Liver (tissue), 9 donors: ENCODE measurements around the gene ADA. TPM values are rescaled to one million over a fixed set of nuclear protein-coding genes. Genes with fewer than 3 reads are reported as not detected.
A peak's percentile ranks its signal among the peaks of the same experiment; 100 is the strongest.

Source experiments
- DNase-seq: peaks from one replicate; pipeline ENCODE4 v3.0.0-alpha.2; 2017; ENCODE audit warnings: low spot score
- H3K27ac ChIP-seq, 2 donors: one replicate each; pipeline ENCODE4 v1.7.0; 2013; ENCODE audit warnings: inconsistent platforms in 2 of 2, low read length in 2 of 2, control low read depth in 1 of 2, low read depth in 1 of 2, mild to moderate bottlenecking in 1 of 2
- H3K27me3 ChIP-seq, 4 donors: one replicate each; pipeline versions ENCODE4 v1.6.1 to v1.7.0; 2013; ENCODE audit warnings: low read length in 3 of 4, inconsistent platforms in 1 of 4, mild to moderate bottlenecking in 1 of 4, moderate library complexity in 1 of 4; ENCODE audit not compliant: control insufficient read depth in 4 of 4, insufficient read depth in 4 of 4
- H3K36me3 ChIP-seq, 4 donors: one replicate each; pipeline versions ENCODE4 v1.6.1 to v1.7.0; 2013; ENCODE audit warnings: low read length in 3 of 4, mild to moderate bottlenecking in 3 of 4, low read depth in 1 of 4, moderate library complexity in 1 of 4; ENCODE audit not compliant: control insufficient read depth in 4 of 4, insufficient read depth in 3 of 4
- H3K4me1 ChIP-seq, 4 donors: one replicate each; pipeline versions ENCODE4 v1.6.1 to v1.7.0; 2013; ENCODE audit warnings: low read length in 3 of 4, mild to moderate bottlenecking in 3 of 4, moderate library complexity in 1 of 4; ENCODE audit not compliant: control insufficient read depth in 4 of 4, insufficient read depth in 4 of 4
- H3K4me3 ChIP-seq, 3 donors: one replicate each; pipeline versions ENCODE4 v1.6.1 to v1.7.0; 2013; ENCODE audit warnings: low read length in 3 of 3, control low read depth in 1 of 3, low read depth in 1 of 3, mild to moderate bottlenecking in 1 of 3
- H3K9ac ChIP-seq, 2 donors: one replicate each; pipeline ENCODE4 v1.7.0; 2013; ENCODE audit warnings: low read length in 2 of 2, mild to moderate bottlenecking in 2 of 2, moderate library complexity in 2 of 2, control low read depth in 1 of 2, low read depth in 1 of 2
- H3K9me3 ChIP-seq, 4 donors: one replicate each; pipeline versions ENCODE4 v1.6.1 to v1.7.0; 2013; ENCODE audit warnings: low read length in 3 of 4; ENCODE audit not compliant: control insufficient read depth in 4 of 4
- EGR1 ChIP-seq, 2 donors: IDR thresholded peaks; 2 replicates each; pipeline ENCODE4 v1.6.1; 2016 to 2018; ENCODE audit warnings: antibody characterized with exemption in 2 of 2, low read depth in 2 of 2
- FOXA1 ChIP-seq: IDR thresholded peaks from 2 replicates; pipeline ENCODE4 v1.6.1; 2016; ENCODE audit warnings: antibody characterized with exemption
- HNF4A ChIP-seq, 2 donors: conservative IDR thresholded peaks; 2 replicates each; pipeline ENCODE4 v1.6.1; 2016; ENCODE audit warnings: antibody characterized with exemption in 2 of 2, mild to moderate bottlenecking in 2 of 2
- HNF4G ChIP-seq: IDR thresholded peaks from 2 replicates; pipeline ENCODE4 v1.6.1; 2016; ENCODE audit warnings: antibody characterized with exemption
- JUND ChIP-seq, 2 donors: IDR thresholded peaks; 2 replicates each; pipeline ENCODE4 v1.6.1; 2016; ENCODE audit warnings: antibody characterized with exemption in 2 of 2
- NR2F2 ChIP-seq: IDR thresholded peaks from 2 replicates; pipeline ENCODE4 v1.6.1; 2016; ENCODE audit warnings: antibody characterized with exemption
- RAD21 ChIP-seq, 2 donors: IDR thresholded peaks; 2 replicates each; pipeline ENCODE4 v1.6.1; 2016; ENCODE audit warnings: antibody characterized with exemption in 2 of 2, mild to moderate bottlenecking in 2 of 2
- TAF1 ChIP-seq: conservative IDR thresholded peaks from 2 replicates; pipeline ENCODE4 v1.6.1; 2016; ENCODE audit warnings: antibody characterized with exemption, mild to moderate bottlenecking
- YY1 ChIP-seq: IDR thresholded peaks from 2 replicates; pipeline ENCODE4 v1.6.1; 2016; ENCODE audit warnings: antibody characterized with exemption, mild to moderate bottlenecking
- WGBS: extraction: QIAGEN DNeasy Blood & Tissue Kit; methylation state at CpG from one replicate; pipeline ENCODE4 v1.1.7; 2013; 5-methylcytosine and 5-hydroxymethylcytosine counted together
- polyA plus RNA-seq, 2 donors: library from polyadenylated mRNA; stranded (reverse) in 1 of 2; unstranded in 1 of 2; fragments of 200-250 nt in 1 of 2; fragments of >200 nt in 1 of 2; fragmentation: Nextera tagmentation in 1 of 2; extraction: Ambion mirVana in 1 of 2; gene quantifications; one replicate each; pipeline versions ENCODE4 v1.2.1 to v1.2.3, GENCODE V29; 2013 to 2015
- total RNA-seq, 2 donors: library from RNA; depleted of rRNA; stranded (reverse); fragments of >200 nt; gene quantifications; one replicate each; pipeline ENCODE4 v1.2.3, GENCODE V29; 2014
- TF ChIP-seq, protein P1 (sequence below): IDR thresholded peaks from 2 replicates; pipeline ENCODE4 v1.6.1; 2016; ENCODE audit warnings: antibody characterized with exemption
- TF ChIP-seq, protein P2 (sequence below): IDR thresholded peaks from 2 replicates; pipeline ENCODE4 v1.6.1; 2016; ENCODE audit warnings: antibody characterized with exemption
- TF ChIP-seq, protein P3 (sequence below): fragments of 150-350 bp; IDR thresholded peaks from 2 replicates; pipeline ENCODE4 v1.5.1; 2017; ENCODE audit warnings: improper control_type of control experiment, low read depth, low read length; ENCODE audit not compliant: missing input control
- donor health status: healthy.
- donor health status: healthy.
- donor health status: healthy.
- donor health status: healthy.
- donor health status: healthy.

The ADA gene
- total and polyA plus RNA-seq, 4 donors: 2.9 to 7.7 (median 3.0) TPM

DNA sequence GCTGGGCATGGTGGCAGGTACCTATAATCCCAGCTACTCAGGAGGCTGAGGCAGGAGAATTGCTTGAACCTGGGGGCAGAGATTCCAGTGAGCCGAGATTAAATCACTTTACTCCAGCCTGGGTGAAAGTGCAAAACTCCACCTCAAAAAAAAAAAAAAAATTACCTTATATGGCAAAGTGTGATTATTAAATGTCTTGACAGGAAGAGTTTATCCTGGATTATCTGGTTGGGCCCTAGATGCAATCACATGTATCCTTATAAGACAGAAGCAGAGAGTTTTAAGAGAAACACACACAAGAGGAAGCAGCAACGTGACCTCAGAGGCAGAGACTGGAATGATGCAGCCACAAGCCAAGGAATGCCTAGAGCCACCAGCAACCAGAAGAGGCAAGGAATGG, 11.0 kb downstream of the ADA start:
- peaks cover 4 to 14% (median 10%) of the 10 kb centered on the region in 4 donors for H3K4me1 ChIP-seq
- WGBS: 89% methylated on average over 2 of the region's 2 CpGs
- H3K9ac ChIP-seq: no peak overlapping the region
- H3K9me3 ChIP-seq: no peaks in the 10 kb centered on the region
- H3K27me3 ChIP-seq: no peaks in the 10 kb centered on the region
- H3K27ac ChIP-seq: no peak overlapping the region
- TF ChIP-seq, protein P1, sequence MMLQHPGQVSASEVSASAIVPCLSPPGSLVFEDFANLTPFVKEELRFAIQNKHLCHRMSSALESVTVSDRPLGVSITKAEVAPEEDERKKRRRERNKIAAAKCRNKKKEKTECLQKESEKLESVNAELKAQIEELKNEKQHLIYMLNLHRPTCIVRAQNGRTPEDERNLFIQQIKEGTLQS: no peak
- TF ChIP-seq RAD21 (IDR thresholded peaks at IDR 0.05) (no peak), YY1 (no peak), JUND (IDR thresholded peaks at IDR 0.05) (no peak), TAF1 (no peak)
- TF ChIP-seq, protein P2, sequence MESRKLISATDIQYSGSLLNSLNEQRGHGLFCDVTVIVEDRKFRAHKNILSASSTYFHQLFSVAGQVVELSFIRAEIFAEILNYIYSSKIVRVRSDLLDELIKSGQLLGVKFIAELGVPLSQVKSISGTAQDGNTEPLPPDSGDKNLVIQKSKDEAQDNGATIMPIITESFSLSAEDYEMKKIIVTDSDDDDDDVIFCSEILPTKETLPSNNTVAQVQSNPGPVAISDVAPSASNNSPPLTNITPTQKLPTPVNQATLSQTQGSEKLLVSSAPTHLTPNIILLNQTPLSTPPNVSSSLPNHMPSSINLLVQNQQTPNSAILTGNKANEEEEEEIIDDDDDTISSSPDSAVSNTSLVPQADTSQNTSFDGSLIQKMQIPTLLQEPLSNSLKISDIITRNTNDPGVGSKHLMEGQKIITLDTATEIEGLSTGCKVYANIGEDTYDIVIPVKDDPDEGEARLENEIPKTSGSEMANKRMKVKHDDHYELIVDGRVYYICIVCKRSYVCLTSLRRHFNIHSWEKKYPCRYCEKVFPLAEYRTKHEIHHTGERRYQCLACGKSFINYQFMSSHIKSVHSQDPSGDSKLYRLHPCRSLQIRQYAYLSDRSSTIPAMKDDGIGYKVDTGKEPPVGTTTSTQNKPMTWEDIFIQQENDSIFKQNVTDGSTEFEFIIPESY: no peak
- DNase-seq: no peak
- no peak overlapping the region for H3K4me3 ChIP-seq
- H3K36me3 ChIP-seq: peaks cover 0 to 2% (median 0%) of the 10 kb centered on the region in 4 donors

DNA sequence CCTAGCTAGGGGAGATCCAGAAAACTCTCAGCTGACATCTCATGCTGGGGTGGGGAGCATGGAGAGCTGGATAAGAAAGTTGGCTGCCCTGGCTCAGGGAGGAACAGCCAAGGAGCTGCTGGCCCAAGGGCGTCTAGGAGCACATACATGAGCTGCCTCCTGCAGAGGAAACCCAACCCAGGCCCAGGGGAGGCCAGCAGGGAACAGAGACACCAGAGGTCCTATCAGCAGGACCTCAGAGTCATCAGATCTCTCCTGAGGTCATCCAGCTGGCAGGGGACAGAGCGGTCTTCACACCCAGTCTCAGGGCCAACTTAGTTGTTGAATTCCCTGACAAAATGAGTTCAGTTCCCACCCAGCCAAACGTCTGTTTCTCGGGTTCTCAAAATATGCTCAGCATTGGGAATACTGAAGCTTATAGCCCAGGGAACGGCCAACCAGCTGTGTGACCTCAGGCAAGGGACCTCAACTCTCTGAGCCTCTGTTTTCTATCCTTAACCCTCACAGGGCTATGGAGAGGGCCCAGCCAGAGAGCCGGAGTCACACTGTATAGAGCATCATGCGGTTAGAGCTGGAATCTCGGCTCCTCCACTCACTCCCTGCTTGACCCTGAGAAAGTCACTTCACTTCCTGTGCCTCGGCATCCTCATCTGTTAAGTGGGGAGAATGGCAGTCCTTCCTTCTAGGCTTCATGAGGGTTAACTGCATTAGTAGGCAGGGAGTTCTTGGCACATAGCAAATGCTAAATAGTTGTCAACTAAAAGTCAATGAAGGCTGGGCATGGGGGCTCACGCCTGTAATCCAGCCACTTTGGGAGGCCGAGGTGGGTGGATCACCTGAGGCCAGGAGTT, 13.8 kb downstream of the ADA start:
- TF ChIP-seq HNF4A (conservative IDR thresholded peaks at IDR 0.05) (no peak), EGR1 (IDR thresholded peaks at IDR 0.05; ENCODE audit: low read depth in 2 of 2) (no peak), FOXA1 (no peak), HNF4G (no peak), YY1 (no peak), NR2F2 (peak; percentile 35)
- TF ChIP-seq, protein P2: no peak
- TF ChIP-seq, protein P3, sequence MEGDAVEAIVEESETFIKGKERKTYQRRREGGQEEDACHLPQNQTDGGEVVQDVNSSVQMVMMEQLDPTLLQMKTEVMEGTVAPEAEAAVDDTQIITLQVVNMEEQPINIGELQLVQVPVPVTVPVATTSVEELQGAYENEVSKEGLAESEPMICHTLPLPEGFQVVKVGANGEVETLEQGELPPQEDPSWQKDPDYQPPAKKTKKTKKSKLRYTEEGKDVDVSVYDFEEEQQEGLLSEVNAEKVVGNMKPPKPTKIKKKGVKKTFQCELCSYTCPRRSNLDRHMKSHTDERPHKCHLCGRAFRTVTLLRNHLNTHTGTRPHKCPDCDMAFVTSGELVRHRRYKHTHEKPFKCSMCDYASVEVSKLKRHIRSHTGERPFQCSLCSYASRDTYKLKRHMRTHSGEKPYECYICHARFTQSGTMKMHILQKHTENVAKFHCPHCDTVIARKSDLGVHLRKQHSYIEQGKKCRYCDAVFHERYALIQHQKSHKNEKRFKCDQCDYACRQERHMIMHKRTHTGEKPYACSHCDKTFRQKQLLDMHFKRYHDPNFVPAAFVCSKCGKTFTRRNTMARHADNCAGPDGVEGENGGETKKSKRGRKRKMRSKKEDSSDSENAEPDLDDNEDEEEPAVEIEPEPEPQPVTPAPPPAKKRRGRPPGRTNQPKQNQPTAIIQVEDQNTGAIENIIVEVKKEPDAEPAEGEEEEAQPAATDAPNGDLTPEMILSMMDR: no peak
- TF ChIP-seq, protein P1: no peak
- Histone ChIP-seq H3K4me1 (peaks cover 1 to 9% (median 8%) of the 10 kb centered on the region in 4 donors), H3K27ac (no peak overlapping the region), H3K27me3 (no peaks in the 10 kb centered on the region), H3K4me3 (no peak overlapping the region), H3K36me3 (peaks cover 0 to 2% (median 0%) of the 10 kb centered on the region in 4 donors), H3K9ac (no peak overlapping the region), H3K9me3 (no peaks in the 10 kb centered on the region)
- no peak for DNase-seq
- WGBS: 81% methylated on average over 11 of the region's 11 CpGs
